ENCODE data around the gene MACROH2A1. TPM values are rescaled to one million over a fixed set of nuclear protein-coding genes. Genes with fewer than 3 reads are reported as not detected.
"Not testable (repeated sequence)": the region's sequence is repeated elsewhere in the genome, so short reads cannot be mapped to it uniquely, and the experiment has no call there.

MACROH2A1 gene
- total RNA-seq, 6 donors from 2014 or later = 232 to 690 (median 355) TPM

GRCh38 chr5:135369952-135370351 is 29.1 kb downstream of the MACROH2A1 start:
- Histone ChIP-seq H3K27ac (no peak overlapping the region), H3K9me3 (no peaks in the 10 kb centered on the region), H3K4me3 (no peak overlapping the region), H3K36me3 (peaks cover 19 to 54% (median 37%) of the 10 kb centered on the region in 4 donors), H3K4me1 (peaks cover 16 to 42% (median 26%) of the 10 kb centered on the region in 4 donors), H3K27me3 (no peaks in the 10 kb centered on the region)
- TF ChIP-seq EP300 (IDR thresholded peaks at IDR 0.05) = no peak
- TF ChIP-seq POLR2A (IDR thresholded peaks at IDR 0.05) = no peak
- no peak for TF ChIP-seq POLR2AphosphoS5 (IDR thresholded peaks at IDR 0.05)
- 95 to 100% methylated on average over 4 to 6 of the region's 6 CpGs for WGBS, 2 donors
- DNase-seq = no peak
- no peak for ATAC-seq (ENCODE audit: low FRiP score in 2 of 2)

- WGBS, 2 donors = 63 to 64% methylated on average over 4 of the region's 4 CpGs
Measured at GRCh38 chr5:135367554-135367953, 31.5 kb downstream of the MACROH2A1 start.

GRCh38 chr5:135367076-135367475 is 32.0 kb downstream of the MACROH2A1 start:
- DNase-seq (no peak), ATAC-seq (ENCODE audit: low FRiP score in 2 of 2) (no peak)
- no peak overlapping the region for H3K4me3 ChIP-seq
- TF ChIP-seq CTCF (IDR thresholded peaks at IDR 0.05) = no peak
- TF ChIP-seq POLR2AphosphoS5 (IDR thresholded peaks at IDR 0.05) = no peak
- TF ChIP-seq EP300 (IDR thresholded peaks at IDR 0.05) = no peak
- TF ChIP-seq POLR2A (IDR thresholded peaks at IDR 0.05) = no peak
- H3K9me3 ChIP-seq = no peaks in the 10 kb centered on the region
- H3K27me3 ChIP-seq = no peaks in the 10 kb centered on the region
- 46 to 53% methylated on average over 2 of the region's 2 CpGs for WGBS, 2 donors
- H3K36me3 ChIP-seq = peaks cover 19 to 57% (median 34%) of the 10 kb centered on the region in 4 donors
- H3K4me1 ChIP-seq = peaks cover under 1 to 19% (median 10%) of the 10 kb centered on the region in 4 donors
- no peak overlapping the region for H3K27ac ChIP-seq

More at GRCh38 chr5:135367554-135367953, 31.5 kb downstream of the MACROH2A1 start:
- ATAC-seq (ENCODE audit: low FRiP score in 2 of 2) (no peak), DNase-seq (no peak)
- Histone ChIP-seq H3K36me3 (peaks cover 19 to 55% (median 34%) of the 10 kb centered on the region in 4 donors), H3K27ac (no peak overlapping the region), H3K4me1 (peaks cover 5 to 23% (median 15%) of the 10 kb centered on the region in 4 donors), H3K4me3 (no peak overlapping the region), H3K9me3 (no peaks in the 10 kb centered on the region), H3K27me3 (no peaks in the 10 kb centered on the region)
- TF ChIP-seq CTCF (IDR thresholded peaks at IDR 0.05) (no peak), POLR2A (IDR thresholded peaks at IDR 0.05) (no peak), EP300 (IDR thresholded peaks at IDR 0.05) (no peak)

GRCh38 chr5:135365281-135365680 is 33.8 kb downstream of the MACROH2A1 start:
- H3K27ac ChIP-seq = no peak overlapping the region
- H3K4me1 ChIP-seq = peaks cover 0 to 13% (median 4%) of the 10 kb centered on the region in 4 donors
- H3K27me3 ChIP-seq = no peaks in the 10 kb centered on the region
- WGBS, 2 donors = 83 to 89% methylated on average over 2 of the region's 2 CpGs
- H3K9me3 ChIP-seq = no peaks in the 10 kb centered on the region
- no peak overlapping the region for H3K4me3 ChIP-seq
- DNase-seq (no peak), ATAC-seq (ENCODE audit: low FRiP score in 2 of 2) (no peak)
- TF ChIP-seq POLR2AphosphoS5 (IDR thresholded peaks at IDR 0.05) (no peak), EP300 (IDR thresholded peaks at IDR 0.05) (no peak), CTCF (IDR thresholded peaks at IDR 0.05) (no peak), POLR2A (IDR thresholded peaks at IDR 0.05) (no peak)
- peaks cover 19 to 68% (median 37%) of the 10 kb centered on the region in 4 donors for H3K36me3 ChIP-seq

- 57 to 58% methylated on average over 5 of the region's 5 CpGs for WGBS, 2 donors
- Histone ChIP-seq H3K9me3 (no peaks in the 10 kb centered on the region), H3K27ac (no peak overlapping the region), H3K36me3 (peaks cover 17 to 68% (median 35%) of the 10 kb centered on the region in 4 donors), H3K4me3 (no peak overlapping the region), H3K4me1 (peaks cover 0 to 16% (median 4%) of the 10 kb centered on the region in 4 donors), H3K27me3 (no peaks in the 10 kb centered on the region)
- no peak for ATAC-seq (ENCODE audit: low FRiP score in 2 of 2)
- TF ChIP-seq EP300 (IDR thresholded peaks at IDR 0.05) (no peak), CTCF (IDR thresholded peaks at IDR 0.05) (no peak)
- DNase-seq = no peak
Measured at GRCh38 chr5:135364421-135365262, 34.4 kb downstream of the MACROH2A1 start.

- not testable (repeated sequence) for H3K4me3 ChIP-seq; H3K27me3 ChIP-seq; ATAC-seq (ENCODE audit: low FRiP score in 2 of 2); H3K9me3 ChIP-seq; DNase-seq; H3K27ac ChIP-seq
- WGBS, 2 donors = 95 to 97% methylated on average over 3 of the region's 3 CpGs
- H3K36me3 ChIP-seq = peaks cover 5 to 67% (median 23%) of the 10 kb centered on the region in 4 donors
- H3K4me1 ChIP-seq = peaks cover 0 to 16% (median 4%) of the 10 kb centered on the region in 4 donors
Measured at GRCh38 chr5:135363342-135363741, 35.7 kb downstream of the MACROH2A1 start.
